ENCODE measurements around the gene EFL1.

DNA sequence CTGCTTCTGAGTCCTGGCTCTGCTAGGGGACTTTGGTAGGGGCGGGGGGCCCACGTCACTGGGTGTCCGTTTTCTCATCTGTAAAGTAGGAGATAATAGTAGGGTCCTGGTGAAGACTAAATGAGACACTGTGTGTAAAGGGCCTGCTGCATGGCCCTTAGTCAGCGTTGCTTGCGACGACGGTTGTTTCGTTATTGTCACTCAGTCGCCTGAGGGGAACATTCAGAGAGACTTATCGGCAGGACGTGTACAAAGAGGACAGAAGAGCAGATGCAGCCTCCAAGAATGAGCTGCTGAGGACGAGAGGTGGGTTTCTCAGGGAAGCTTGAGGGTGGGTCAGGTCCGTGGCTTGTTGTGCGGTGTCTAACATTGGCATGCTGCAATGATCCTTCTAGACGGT, 163.9 kb downstream of the EFL1 start:
- no peak for TF ChIP-seq GATA3 (IDR thresholded peaks at IDR 0.05; ENCODE audit: low read depth, low read length)
- TF ChIP-seq GATA2 (IDR thresholded peaks at IDR 0.05; ENCODE audit: low read depth, low read length), result no peak
